HUDEP-2 (cell line): Measurements from ENCODE around the gene DMAP1.

Source experiments
- DNase-seq, 76 experiments: peaks; one replicate each; lab custom pipeline; 2025; ENCODE audit not compliant: unreplicated experiment in 76 of 76; lab: John Stamatoyannopoulos, UW

DMAP1 gene

GRCh38 chr1:44251989-44252671, 38.9 kb downstream of the DMAP1 start:
- DNase-seq, result no peak

GRCh38 chr1:44254392-44254910, 41.2 kb downstream of the DMAP1 start:
- DNase-seq, result no peak

- DNase-seq, result no peak
Measured at GRCh38 chr1:44256762-44257554, 43.7 kb downstream of the DMAP1 start.

DNA sequence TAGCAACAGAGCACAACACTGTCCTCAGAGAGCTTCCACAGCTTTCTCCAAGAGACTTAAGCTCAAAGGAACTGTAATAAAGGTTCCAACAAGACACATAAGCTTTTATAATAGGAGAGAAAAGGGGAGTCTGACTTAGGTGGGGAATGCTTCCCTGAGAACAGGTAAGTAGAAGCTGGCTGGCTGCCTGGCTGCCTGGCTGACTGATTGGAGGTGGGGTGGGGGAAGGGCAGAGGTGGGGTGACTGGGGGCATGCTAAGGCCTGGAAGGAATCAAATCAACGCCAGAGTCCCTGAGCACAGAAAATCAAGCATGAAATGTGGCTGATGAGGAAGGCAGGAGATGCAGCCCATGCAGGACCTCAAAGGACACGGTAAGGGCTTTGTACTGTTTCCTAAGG, 45.8 kb downstream of the DMAP1 start:
- DNase-seq, result no peak

DNA sequence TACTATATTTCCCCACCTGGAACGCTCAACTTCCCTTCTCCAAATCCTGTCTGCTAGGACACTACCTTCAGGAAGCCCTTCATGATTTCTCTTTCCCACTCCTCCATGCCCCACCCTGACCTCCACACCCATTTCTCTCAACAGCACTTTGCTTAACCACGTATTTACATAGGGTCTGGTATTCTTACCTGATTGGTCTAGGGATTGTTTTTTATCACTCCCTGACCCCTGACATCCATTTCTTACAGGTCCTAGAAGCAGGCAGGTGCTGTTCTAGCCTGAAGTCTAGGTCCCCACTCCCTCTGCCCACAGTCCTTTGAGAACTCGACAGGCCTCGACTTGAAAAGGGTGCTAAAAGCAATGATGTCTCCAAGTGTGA, 47.5 kb downstream of the DMAP1 start:
- no peak for DNase-seq

GRCh38 chr1:44261171-44261817, 48.0 kb downstream of the DMAP1 start:
- DNase-seq, result no peak

- DNase-seq, result no peak
Measured at GRCh38 chr1:44261962-44262361, 48.7 kb downstream of the DMAP1 start.

DNA sequence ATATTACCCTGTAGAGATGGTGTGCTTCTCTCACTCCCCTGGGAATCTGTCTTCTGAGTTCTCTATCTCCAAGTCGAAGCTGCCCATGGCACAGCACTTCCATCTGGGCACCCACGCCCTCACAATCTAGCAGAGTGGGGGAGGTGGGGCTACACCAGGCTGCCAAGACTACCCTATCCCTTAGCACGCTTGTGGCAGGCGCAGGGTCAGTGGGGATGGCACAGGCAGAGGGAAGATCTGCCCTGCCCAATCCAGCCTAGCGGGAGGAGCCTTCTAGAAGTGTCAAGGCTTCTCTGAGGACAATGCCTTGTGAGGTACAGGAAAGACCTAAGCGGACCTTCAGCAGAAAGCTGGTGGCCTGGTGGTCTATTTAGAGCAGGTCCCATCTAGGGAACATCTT, 49.1 kb downstream of the DMAP1 start:
- DNase-seq, result peak in 1 of 76 experiments; percentile 6

DNA sequence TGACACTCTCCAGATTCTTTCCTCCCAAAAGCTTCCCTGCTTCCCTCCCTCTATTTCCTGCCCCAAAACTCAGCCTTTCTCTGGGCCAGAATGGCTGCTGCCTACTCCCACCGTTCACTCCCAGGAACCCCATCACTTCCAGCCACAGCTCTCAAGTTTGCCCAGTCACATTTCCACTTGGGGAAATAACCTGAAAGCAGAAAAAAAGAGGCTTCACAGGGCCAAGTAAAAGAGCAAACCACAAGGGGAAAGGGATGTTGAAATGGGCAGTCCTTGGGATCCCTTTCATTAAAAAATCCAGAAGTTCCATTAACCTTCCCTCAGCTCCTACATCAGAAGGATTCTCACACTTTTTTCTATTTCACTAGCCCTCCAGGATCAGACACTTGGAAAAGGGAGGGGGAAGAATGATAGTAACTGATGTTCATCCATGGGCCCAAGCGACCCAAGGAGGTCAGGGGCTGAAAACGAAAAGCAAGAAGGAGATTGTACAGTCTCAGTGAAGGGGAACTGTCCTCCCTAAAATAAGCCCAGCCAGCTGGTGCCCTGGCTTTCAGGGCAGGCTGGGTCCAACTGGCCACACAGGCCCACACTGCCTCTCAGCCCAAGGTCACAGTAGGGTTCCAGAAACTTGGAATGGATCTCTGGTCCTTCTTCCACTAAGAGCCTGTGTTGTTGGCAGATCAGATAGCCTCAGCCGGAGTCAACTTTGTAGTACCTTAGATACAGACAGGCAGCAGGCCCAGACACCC, 49.7 kb downstream of the DMAP1 start:
- DNase-seq, result no peak

DNA sequence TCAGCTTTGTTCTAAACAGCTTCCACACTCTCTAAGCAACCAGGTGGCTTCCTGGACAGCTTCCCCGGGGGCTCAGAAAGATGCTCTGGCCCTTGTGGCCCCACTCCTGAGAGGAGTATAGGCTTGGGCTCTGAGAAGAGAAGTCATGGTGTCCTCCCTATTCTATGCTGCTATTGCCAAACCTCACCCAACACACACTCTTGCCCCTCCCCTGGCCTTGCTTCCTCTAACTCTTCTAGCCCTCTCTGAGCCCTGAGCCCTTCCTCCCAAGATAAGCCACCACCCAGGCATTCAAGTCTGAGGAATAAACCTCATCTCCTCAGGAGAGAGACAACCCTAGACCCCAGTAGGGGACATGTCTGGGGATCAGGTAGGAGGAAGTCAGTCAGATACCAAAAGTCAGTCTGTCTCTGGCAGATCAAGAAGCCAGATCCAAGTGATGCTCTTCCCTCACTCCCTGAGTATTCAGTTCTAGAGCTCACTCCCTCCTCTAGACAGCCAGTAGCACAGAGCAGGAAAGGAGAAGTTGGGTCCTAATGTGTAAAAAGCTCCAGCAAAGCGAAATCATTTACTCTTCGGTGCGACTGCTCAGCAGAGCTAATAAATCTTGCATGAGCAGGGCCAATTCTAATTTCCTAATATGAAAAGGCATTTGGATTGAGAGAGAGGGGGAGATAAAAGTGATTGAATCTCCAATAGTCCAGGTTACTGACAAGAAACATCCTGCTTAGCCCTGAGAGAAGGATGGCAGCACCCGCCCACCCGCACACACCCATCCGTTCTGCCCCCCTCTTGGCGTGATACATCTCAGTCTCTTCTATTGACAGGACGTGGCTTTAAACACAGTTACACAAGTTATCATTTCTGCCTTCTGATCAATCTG, 50.5 kb downstream of the DMAP1 start:
- peak in 18 of 76 experiments; percentile 6 to 36 (median 16) for DNase-seq

DNA sequence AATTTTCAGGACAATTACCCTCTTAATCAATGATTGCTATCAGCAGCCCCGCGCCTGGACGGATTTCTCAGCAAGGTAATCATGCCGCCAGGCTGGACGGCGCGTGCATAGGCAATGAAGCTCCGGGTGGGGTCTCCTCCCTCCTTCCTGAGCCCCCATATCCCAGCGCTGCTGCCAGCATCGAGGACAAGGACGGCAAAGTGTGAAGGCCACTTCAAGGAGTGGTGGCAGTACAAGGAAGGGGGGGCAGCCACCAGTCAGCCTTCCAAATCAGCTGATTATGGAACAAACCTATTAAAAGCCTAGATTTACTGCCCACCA, 51.1 kb downstream of the DMAP1 start:
- no peak for DNase-seq

GRCh38 chr1:44265656-44266358, 52.5 kb downstream of the DMAP1 start:
- DNase-seq, result no peak

DNA sequence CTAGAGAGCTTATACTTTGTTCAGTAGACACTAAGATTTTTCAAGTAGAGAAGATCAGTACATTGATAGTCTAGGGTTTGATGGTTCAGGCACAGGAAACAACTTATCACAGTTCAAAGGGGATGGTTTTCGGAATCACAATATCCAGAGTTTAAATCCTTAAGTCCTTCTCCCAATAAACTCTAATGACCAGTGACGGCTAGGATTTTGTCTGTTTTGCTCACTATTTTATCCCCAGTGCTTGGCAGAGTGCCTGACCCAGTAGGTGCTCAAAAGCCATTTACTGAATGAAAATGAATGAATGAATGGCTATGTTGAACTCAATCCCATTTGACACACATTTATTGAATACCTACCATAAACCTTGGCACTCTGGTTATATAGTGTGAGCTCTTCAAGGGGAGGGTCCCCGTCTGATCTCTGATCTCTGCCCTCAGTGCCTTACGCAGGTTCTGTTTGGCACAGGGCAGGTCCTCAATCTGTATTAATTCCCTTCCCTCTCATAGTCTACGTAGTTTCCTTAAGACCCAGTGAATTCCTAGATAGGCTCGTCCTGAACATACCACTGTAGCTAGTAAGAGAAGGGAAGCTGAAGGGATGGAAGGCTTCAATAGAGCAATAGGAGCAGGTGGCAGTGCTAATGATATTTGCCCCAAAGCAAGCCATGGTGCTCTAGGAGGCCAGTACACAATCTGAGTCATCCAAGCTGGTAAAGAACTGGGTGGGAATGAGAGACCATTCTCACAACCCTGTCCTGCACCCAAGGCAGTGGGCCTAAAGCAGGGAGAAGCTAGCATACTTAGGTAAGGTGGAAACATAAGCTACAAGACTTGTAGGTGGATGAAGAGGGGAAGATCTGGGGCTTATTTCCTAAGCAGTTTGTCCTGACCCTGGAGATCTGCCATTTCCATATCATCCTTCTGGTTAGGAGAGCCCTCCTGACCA, 53.4 kb downstream of the DMAP1 start:
- no peak for DNase-seq

DNA sequence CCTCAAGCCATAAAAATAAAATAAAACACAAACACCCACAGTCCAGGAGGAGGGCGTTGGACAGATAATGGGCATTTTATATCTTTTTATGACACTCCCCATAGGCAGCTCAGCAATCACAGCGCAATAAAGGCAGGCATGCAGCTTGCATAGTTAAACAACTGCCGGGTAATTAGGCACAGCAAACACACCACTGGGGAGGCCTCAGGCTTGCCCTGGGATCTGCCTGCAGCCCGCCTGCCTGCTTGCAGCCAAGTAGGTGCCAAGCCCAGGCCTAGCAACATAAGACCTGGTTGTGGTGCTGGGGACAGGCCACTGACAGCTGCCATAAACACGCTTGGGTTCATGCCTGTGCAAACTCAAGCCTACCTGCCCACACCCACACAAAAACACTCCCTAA, 54.2 kb downstream of the DMAP1 start:
- DNase-seq, result no peak

DNA sequence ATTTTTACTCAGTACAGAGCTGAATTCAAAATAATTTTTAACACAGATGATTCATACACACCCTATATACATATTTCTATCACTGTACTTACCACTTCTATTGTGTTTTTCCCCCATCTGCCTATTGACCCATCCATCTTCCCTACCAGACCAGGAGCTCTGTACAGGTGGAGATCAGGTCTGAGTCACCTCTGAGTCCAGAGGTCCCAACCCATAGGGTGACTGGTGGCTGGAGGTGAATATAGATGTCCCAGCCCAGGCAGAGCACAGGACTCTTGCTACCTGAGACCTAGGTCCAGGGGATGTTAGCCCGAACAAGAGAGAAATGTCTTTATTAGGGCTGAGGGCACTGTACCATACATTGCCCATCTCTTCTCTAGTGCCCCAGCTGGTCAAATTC, 54.8 kb downstream of the DMAP1 start:
- DNase-seq, result no peak
